Nephron (organoid): Measurements from ENCODE around the gene PRR23E.

Source experiments
- H3K27ac Mint-ChIP-seq, 3 experiments: 2 replicates each; pipeline ENCODE4 v1.8.0; 2020; ENCODE audit warnings: mixed read lengths in 3 of 3, mild to moderate bottlenecking in 2 of 3, moderate library complexity in 1 of 3
- H3K27me3 Mint-ChIP-seq: 2 replicates; pipeline ENCODE4 v1.8.0; 2021; ENCODE audit warnings: low read depth, mild to moderate bottlenecking, moderate library complexity, mixed read lengths
- H3K36me3 Mint-ChIP-seq: 2 replicates; pipeline ENCODE4 v1.8.0; 2020; ENCODE audit warnings: low read depth, mixed read lengths
- H3K4me1 Mint-ChIP-seq: 2 replicates; pipeline ENCODE4 v1.8.0; 2020; ENCODE audit warnings: mixed read lengths
- H3K4me3 Mint-ChIP-seq, 3 experiments: 2 replicates each; pipeline ENCODE4 v1.8.0; 2020; ENCODE audit warnings: mild to moderate bottlenecking in 3 of 3, mixed read lengths in 3 of 3, moderate library complexity in 2 of 3
- H3K9me3 Mint-ChIP-seq: 2 replicates; pipeline ENCODE4 v1.8.0; 2020; ENCODE audit warnings: mixed read lengths
- CTCF ChIP-seq, 3 experiments: fragments of 200-600 bp; sonication (generic); IDR thresholded peaks; one replicate each; pipeline ENCODE4 v1.5.0; 2021; ENCODE audit warnings: antibody characterized with exemption in 3 of 3; ENCODE audit not compliant: unreplicated experiment in 3 of 3

Gene PRR23E

GRCh38 chr3:127171320-127171719 lies 21.6 kb upstream of the PRR23E start:
- Mint-ChIP-seq H3K36me3 (no peaks in the 10 kb centered on the region), H3K27ac (no peak overlapping the region), H3K9me3 (peaks cover 6% of the 10 kb centered on the region), H3K27me3 (peaks cover 58% of the 10 kb centered on the region), H3K4me3 (no peak overlapping the region), H3K4me1 (peaks cover 48% of the 10 kb centered on the region)
- no peak for TF ChIP-seq CTCF (IDR thresholded peaks at IDR 0.05; ENCODE audit: unreplicated experiment in 3 of 3)

GRCh38 chr3:127171721-127172120 lies 21.2 kb upstream of the PRR23E start:
- Mint-ChIP-seq H3K4me3 (peak overlapping the region in 1 of 3 experiments; percentile 37), H3K4me1 (peaks cover 48% of the 10 kb centered on the region), H3K36me3 (no peaks in the 10 kb centered on the region), H3K9me3 (peaks cover 10% of the 10 kb centered on the region), H3K27me3 (peaks cover 56% of the 10 kb centered on the region), H3K27ac (peak overlapping the region in 1 of 3 experiments; percentile 56)
- no peak for TF ChIP-seq CTCF (IDR thresholded peaks at IDR 0.05; ENCODE audit: unreplicated experiment in 3 of 3)

- Mint-ChIP-seq H3K4me3 (no peak overlapping the region), H3K4me1 (peaks cover 48% of the 10 kb centered on the region), H3K27me3 (peaks cover 51% of the 10 kb centered on the region), H3K36me3 (no peaks in the 10 kb centered on the region), H3K9me3 (peaks cover 15% of the 10 kb centered on the region), H3K27ac (peak overlapping the region in 2 of 3 experiments; percentile 2 to 56)
- no peak for TF ChIP-seq CTCF (IDR thresholded peaks at IDR 0.05; ENCODE audit: unreplicated experiment in 3 of 3)
These were observed 20.7 kb upstream of the PRR23E start for GRCh38 chr3:127172211-127172610.

GRCh38 chr3:127172781-127173515 lies 20.0 kb upstream of the PRR23E start:
- no peak for TF ChIP-seq CTCF (IDR thresholded peaks at IDR 0.05; ENCODE audit: unreplicated experiment in 3 of 3)
- peaks cover 18% of the 10 kb centered on the region for H3K9me3 Mint-ChIP-seq
- H3K27ac Mint-ChIP-seq, result peak overlapping the region; percentile 2 to 56 (median 51)
- H3K36me3 Mint-ChIP-seq, result no peaks in the 10 kb centered on the region
- H3K4me1 Mint-ChIP-seq, result peaks cover 48% of the 10 kb centered on the region
- H3K27me3 Mint-ChIP-seq, result peaks cover 48% of the 10 kb centered on the region
- peak overlapping the region in 1 of 3 experiments; percentile 22 for H3K4me3 Mint-ChIP-seq

- no peak overlapping the region for H3K4me3 Mint-ChIP-seq
- no peaks in the 10 kb centered on the region for H3K36me3 Mint-ChIP-seq
- H3K4me1 Mint-ChIP-seq, result peaks cover 41% of the 10 kb centered on the region
- peaks cover 25% of the 10 kb centered on the region for H3K9me3 Mint-ChIP-seq
- peaks cover 50% of the 10 kb centered on the region for H3K27me3 Mint-ChIP-seq
- H3K27ac Mint-ChIP-seq, result peak overlapping the region in 1 of 3 experiments; percentile 2
- TF ChIP-seq CTCF (IDR thresholded peaks at IDR 0.05; ENCODE audit: unreplicated experiment in 3 of 3), result no peak
These were observed 19.3 kb upstream of the PRR23E start for GRCh38 chr3:127173516-127174166.
